GM12865 (cell line): ENCODE measurements around the gene CEP41.

ENCODE experiments used
- DNase-seq: peaks from one replicate; pipeline ENCODE4 v3.0.0; 2010; ENCODE audit warnings: low read depth
- H3K4me3 ChIP-seq: 2 replicates; pipeline ENCODE4 v1.5.1; 2011; ENCODE audit warnings: mild to moderate bottlenecking, low read depth, low read length, control low read depth
- CTCF ChIP-seq: IDR thresholded peaks from 2 replicates; pipeline ENCODE4 v1.5.1; 2011; ENCODE audit warnings: low read length, control low read depth, low read depth, inconsistent platforms; ENCODE audit not compliant: insufficient read depth; ENCODE audit errors: missing control alignments

The CEP41 gene

GRCh38 chr7:130413201-130413600 is 27.6 kb downstream of the CEP41 start:
- no peak for TF ChIP-seq CTCF
- DNase-seq: no peak
- H3K4me3 ChIP-seq: no peak overlapping the region

- no peak overlapping the region for H3K4me3 ChIP-seq
- no peak for TF ChIP-seq CTCF
- no peak for DNase-seq
Observed at GRCh38 chr7:130410868-130411541, 29.8 kb downstream of the CEP41 start.

- DNase-seq: no peak
- no peak overlapping the region for H3K4me3 ChIP-seq
- TF ChIP-seq CTCF: no peak
Observed at GRCh38 chr7:130409712-130410072, 31.1 kb downstream of the CEP41 start.

GRCh38 chr7:130409067-130409711 is 31.6 kb downstream of the CEP41 start:
- no peak for TF ChIP-seq CTCF
- no peak for DNase-seq
- H3K4me3 ChIP-seq: no peak overlapping the region

GRCh38 chr7:130405003-130405402 is 35.8 kb downstream of the CEP41 start:
- no peak for TF ChIP-seq CTCF
- H3K4me3 ChIP-seq: no peak overlapping the region
- no peak for DNase-seq

- H3K4me3 ChIP-seq: no peak overlapping the region
- no peak for DNase-seq
- no peak for TF ChIP-seq CTCF
Observed at GRCh38 chr7:130401578-130401977, 39.2 kb downstream of the CEP41 start.

- no peak overlapping the region for H3K4me3 ChIP-seq
- TF ChIP-seq CTCF: no peak
- DNase-seq: no peak
Observed at GRCh38 chr7:130401101-130401500, 39.7 kb downstream of the CEP41 start.
